Left lung (tissue), 10 donors: ENCODE results near the gene SNX9. TPM values are rescaled to one million over a fixed set of nuclear protein-coding genes. Genes with fewer than 3 reads are reported as not detected.

Experiments
- ATAC-seq: fragments of 200-7000 bp; cut with Tn5 transposase; one replicate; pipeline ENCODE4 v1.9.1; 2020; ENCODE audit warnings: moderate library complexity
- DNase-seq, 4 donors: peaks; one replicate each; pipeline ENCODE4 v3.0.0-alpha.2; 2013 to 2020
- H3K27ac ChIP-seq, 2 donors: fragments of 200-600 bp; sonication (generic) in 1 of 2; one replicate each; pipeline versions ENCODE4 v1.5.0 to v1.8.0; 2020 to 2021
- H3K27me3 ChIP-seq, 2 donors: fragments of 200-600 bp; sonication (generic) in 1 of 2; one replicate each; pipeline versions ENCODE4 v1.5.0 to v1.8.0; 2020 to 2021
- H3K36me3 ChIP-seq, 2 donors: fragments of 200-600 bp; sonication (generic) in 1 of 2; one replicate each; pipeline versions ENCODE4 v1.5.0 to v1.8.0; 2020 to 2021
- H3K4me1 ChIP-seq, 2 donors: fragments of 200-600 bp; one replicate each; pipeline ENCODE4 v1.8.0; 2021
- H3K4me3 ChIP-seq, 2 donors: fragments of 200-600 bp; sonication (generic) in 1 of 2; one replicate each; pipeline versions ENCODE4 v1.5.0 to v1.8.0; 2020 to 2021; ENCODE audit warnings: mild to moderate bottlenecking in 1 of 2
- H3K9me3 ChIP-seq, 2 donors: fragments of 200-600 bp; sonication (generic) in 1 of 2; one replicate each; pipeline versions ENCODE4 v1.5.0 to v1.8.0; 2020 to 2021
- CTCF ChIP-seq, 2 donors: fragments of 200-600 bp; sonication (generic) in 1 of 2; IDR thresholded peaks; one replicate each; pipeline versions ENCODE4 v1.5.0 to v1.8.0; 2021; ENCODE audit warnings: antibody characterized with exemption in 2 of 2
- intact Hi-C, 2 donors: fragments of 100-400 bp; cut with DNase I; formaldehyde crosslinking; loops; one replicate each; pipeline versions ENCODE4 v1.11.2 to v1.14.2; 2022
- polyA plus RNA-seq, 6 donors: library from polyadenylated mRNA; unstranded; fragments of 120-200 nt; gene quantifications; one replicate each; pipeline ENCODE4 v1.2.1, GENCODE V29; 2013; ENCODE audit not compliant: insufficient read length in 6 of 6
- total RNA-seq, 2 donors: library from RNA; stranded (reverse); fragmentation: NEBNext Ultra II Directional; extraction: Animal tissue kit (Norgen Biotek cat#: 25700); gene quantifications; one replicate each; pipeline ENCODE4 v1.2.1, GENCODE V29; 2021
- donor health status: DM: no; HTN: yes; CAD: no.
- donor health status: DM: no; HTN: no; CAD: no.

SNX9 gene
- total and polyA plus RNA-seq, 8 donors, result 23.5 to 44.4 (median 38.4) TPM

- H3K27me3 ChIP-seq, result no peaks in the 10 kb centered on the region
- DNase-seq (no peak), ATAC-seq (no peak)
- H3K27ac ChIP-seq, result no peak overlapping the region
- no peaks in the 10 kb centered on the region for H3K9me3 ChIP-seq
- H3K36me3 ChIP-seq, result peaks cover 0 to 11% of the 10 kb centered on the region in 2 donors
- H3K4me1 ChIP-seq, result peaks cover 6 to 17% of the 10 kb centered on the region in 2 donors
- TF ChIP-seq CTCF (IDR thresholded peaks at IDR 0.05), result no peak
- no peak overlapping the region for H3K4me3 ChIP-seq
- intact Hi-C loops, result no loop called here
These were observed 42.2 kb downstream of the SNX9 start for GRCh38 chr6:157865249-157865648.

- H3K9me3 ChIP-seq, result no peaks in the 10 kb centered on the region
- ATAC-seq, result no peak
- H3K4me3 ChIP-seq, result no peak overlapping the region
- H3K27ac ChIP-seq, result no peak overlapping the region
- peaks cover 0 to 13% of the 10 kb centered on the region in 2 donors for H3K36me3 ChIP-seq
- H3K4me1 ChIP-seq, result peaks cover 0 to 10% of the 10 kb centered on the region in 2 donors
- no peak for DNase-seq
- TF ChIP-seq CTCF (IDR thresholded peaks at IDR 0.05), result no peak
- intact Hi-C loops, result no loop called here
- no peaks in the 10 kb centered on the region for H3K27me3 ChIP-seq
These were observed 44.1 kb downstream of the SNX9 start for GRCh38 chr6:157867155-157867559.

GRCh38 chr6:157867981-157868380 is 44.9 kb downstream of the SNX9 start:
- no peak for ATAC-seq
- H3K4me1 ChIP-seq, result peaks cover 0 to 10% of the 10 kb centered on the region in 2 donors
- no peak for DNase-seq
- no peak overlapping the region for H3K4me3 ChIP-seq
- H3K27ac ChIP-seq, result no peak overlapping the region
- intact Hi-C loops, result no loop called here
- H3K9me3 ChIP-seq, result no peaks in the 10 kb centered on the region
- no peak for TF ChIP-seq CTCF (IDR thresholded peaks at IDR 0.05)
- H3K36me3 ChIP-seq, result peaks cover 0 to 13% of the 10 kb centered on the region in 2 donors
- H3K27me3 ChIP-seq, result no peaks in the 10 kb centered on the region

GRCh38 chr6:157868835-157869234 is 45.8 kb downstream of the SNX9 start:
- Histone ChIP-seq H3K4me3 (no peak overlapping the region), H3K27ac (no peak overlapping the region), H3K9me3 (no peaks in the 10 kb centered on the region), H3K27me3 (peaks cover 0 to under 1% of the 10 kb centered on the region in 2 donors), H3K36me3 (peaks cover 0 to 13% of the 10 kb centered on the region in 2 donors), H3K4me1 (peaks cover 0 to 10% of the 10 kb centered on the region in 2 donors)
- no peak for ATAC-seq
- no peak for TF ChIP-seq CTCF (IDR thresholded peaks at IDR 0.05)
- no peak for DNase-seq
- intact Hi-C loops, result no loop called here

- Histone ChIP-seq H3K27ac (no peak overlapping the region), H3K27me3 (peaks cover 0 to 7% of the 10 kb centered on the region in 2 donors), H3K9me3 (no peaks in the 10 kb centered on the region), H3K36me3 (peaks cover 0 to 18% of the 10 kb centered on the region in 2 donors), H3K4me3 (no peak overlapping the region), H3K4me1 (peaks cover 0 to 10% of the 10 kb centered on the region in 2 donors)
- TF ChIP-seq CTCF (IDR thresholded peaks at IDR 0.05), result no peak
- intact Hi-C loops, result no loop called here
- DNase-seq, result no peak
- ATAC-seq, result no peak
These were observed 46.7 kb downstream of the SNX9 start for GRCh38 chr6:157869673-157870302.
